ENCODE results near the gene IL24.

Gene IL24

DNA sequence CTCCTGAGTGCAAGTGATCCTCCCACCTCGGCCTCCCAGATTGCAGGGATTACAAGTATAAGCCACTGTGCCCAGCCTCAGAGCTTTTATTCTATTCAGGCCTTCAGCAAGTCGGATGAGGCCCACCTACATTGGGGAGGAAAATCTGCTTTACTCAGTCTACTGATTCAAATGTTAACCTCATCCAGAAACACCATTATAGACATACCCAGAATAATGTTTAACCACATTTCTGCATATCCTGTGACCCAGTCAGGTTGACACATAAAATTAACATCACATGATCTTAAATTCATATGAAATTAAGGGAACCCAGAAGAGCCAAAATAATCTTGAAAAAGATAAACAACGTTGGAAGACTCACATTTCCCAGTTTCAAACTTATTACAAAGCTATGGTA is 16.9 kb upstream of the IL24 start:
- no peak for DNase-seq

DNA sequence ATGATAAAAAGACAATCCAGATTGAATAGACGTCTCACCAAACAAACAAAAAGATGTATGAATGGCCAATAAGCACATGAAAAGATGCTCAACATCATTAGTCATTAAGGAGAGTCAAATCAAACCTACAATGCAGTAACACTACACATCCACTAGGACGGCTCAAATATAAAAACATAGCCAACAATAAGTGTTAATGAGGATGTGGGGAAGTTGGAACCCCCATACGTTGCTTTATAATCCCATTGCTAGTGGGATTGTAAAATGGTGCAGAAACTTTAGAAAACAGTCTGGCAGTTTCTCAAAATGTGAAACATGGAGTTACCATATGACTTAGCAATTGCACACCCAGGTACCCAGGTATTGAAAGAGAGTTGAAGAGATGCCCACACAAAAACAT is 14.7 kb upstream of the IL24 start:
- DNase-seq = no peak

DNA sequence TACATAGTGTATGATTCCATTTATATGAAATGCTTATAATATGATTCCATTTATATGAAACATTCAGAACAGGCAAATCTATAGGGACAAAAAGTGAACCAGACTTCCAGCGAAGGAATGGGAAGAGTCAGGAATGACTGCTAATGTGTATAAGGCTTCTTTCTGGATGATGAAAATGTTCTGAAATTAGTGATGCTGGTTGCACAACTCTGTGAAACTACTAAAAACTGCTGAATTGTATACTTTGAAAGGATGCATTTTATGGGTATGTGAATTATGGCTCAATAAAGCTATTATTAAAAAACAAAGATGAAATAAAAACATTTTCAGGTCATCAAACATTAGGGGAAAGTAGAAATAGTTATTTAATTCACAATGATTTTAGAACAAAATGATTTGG is 14.1 kb upstream of the IL24 start:
- no peak for DNase-seq

DNA sequence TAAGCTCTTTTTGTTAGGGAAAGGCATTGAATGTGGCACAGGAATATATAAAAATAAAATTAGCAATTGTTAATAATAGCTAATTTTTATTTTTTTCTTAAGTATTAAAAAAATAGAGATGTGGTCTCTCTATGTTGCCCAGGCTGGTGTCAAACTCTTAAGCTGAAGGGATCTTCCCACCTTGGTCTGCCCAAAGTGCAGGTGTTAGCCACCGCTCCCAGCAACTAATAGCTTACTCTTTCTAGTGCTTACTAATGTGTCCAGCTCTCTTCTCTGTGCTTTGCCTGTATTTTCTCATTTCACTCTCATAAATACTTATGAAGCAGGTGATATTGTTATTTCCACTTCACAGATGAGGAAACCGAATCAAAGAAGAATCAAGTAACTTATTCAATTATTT is 13.4 kb upstream of the IL24 start:
- DNase-seq = no peak

- no peak for DNase-seq
Measured at GRCh38 chr1:206885341-206886060, 11.7 kb upstream of the IL24 start.

GRCh38 chr1:206886831-206887230 is 10.4 kb upstream of the IL24 start:
- no peak for DNase-seq

GRCh38 chr1:206887701-206888100 is 9.5 kb upstream of the IL24 start:
- DNase-seq = no peak

DNA sequence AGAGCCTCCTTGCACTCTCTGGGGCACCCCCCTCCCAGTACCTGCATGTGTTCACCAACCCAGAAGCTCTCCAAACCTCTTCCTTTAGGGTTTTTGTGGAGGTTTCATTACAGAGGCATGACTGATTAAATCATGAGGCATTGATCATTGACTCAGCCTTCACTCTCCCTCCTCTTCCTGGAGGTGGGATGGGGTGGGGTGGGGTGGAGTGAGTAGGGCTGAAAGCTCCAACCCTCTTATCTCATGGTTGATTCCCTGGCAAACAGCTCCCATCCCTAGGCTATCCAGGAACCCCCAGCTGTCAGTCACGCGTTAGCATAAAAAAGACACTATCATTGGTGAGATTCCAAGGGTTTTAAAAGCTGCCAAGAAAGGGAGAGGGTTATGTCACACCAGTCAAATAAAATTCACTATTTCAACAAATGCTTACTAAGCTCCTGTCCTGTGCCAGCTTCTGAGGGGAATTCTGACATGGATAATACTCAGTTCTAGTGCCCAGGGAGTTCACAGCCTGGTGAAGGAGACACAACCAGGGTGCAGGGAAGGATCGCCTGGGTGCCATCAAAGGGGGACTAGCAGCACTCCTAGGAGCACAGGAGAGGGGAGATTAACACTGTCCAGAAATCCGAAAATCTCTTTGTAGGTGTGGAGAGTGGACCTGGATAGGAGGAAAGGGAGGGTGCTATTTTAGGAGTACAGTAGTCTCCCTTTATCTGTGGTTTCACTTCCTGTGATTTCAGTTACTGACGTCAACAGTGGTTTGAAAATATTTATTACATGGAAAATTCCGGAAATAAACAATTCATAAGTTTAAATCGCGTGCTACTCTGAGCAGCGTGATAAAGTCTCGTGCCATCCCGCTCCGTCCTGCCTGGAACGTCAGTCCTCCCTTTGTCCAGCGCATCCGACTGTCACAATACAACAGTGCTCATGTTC is 6.8 kb upstream of the IL24 start:
- DNase-seq = peak; percentile 26

DNA sequence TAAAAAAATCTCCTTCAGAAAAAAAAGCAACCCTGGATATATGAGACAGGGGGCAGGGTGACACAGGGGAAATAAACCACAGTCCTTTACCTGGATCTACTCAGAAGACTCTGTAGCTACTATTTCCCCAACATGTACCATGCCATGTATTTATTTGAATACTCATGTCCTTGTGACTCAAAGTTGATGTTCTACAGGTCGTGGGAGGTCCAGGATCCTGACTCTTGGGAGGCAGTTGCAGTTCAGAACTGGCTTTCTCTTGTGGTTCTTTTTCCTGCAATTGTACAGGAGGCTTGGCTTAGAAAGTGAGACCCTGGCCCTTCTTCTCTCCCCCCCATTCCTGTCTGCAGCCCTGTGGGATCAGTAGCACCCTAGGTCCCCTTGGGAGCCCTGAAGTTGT is 5.8 kb upstream of the IL24 start:
- DNase-seq = no peak

DNA sequence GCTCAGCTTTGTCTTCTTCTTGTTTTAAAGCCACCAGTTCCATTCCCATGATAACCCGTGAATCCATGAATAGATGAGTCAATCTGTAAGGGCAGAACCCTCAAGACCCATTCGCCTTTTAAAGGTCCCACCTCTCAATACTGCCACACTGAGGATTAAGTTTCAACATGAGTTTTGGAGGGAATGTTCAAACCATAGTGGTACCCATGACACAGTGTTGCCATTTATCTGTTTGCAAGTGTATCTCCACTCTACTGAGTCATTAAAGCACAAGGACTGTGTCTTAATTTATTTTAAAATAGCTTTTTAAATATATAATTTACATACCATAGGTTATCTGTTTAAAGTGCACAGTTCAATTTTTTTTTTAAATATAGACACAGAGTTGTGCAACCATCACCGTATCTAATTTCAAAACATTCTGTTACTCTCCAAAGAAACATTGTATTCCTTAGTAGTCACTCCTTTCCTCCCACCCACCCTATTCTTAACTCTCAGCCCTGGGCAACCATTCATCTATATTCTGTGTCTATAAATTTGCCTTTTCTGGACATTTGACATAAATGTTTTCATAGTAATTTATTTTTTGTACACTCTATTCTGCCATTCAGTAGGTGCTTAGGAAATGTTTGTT is 4.8 kb upstream of the IL24 start:
- peak; percentile 24 for DNase-seq

- no peak for DNase-seq
Measured at GRCh38 chr1:206893380-206893779, 3.9 kb upstream of the IL24 start.

DNA sequence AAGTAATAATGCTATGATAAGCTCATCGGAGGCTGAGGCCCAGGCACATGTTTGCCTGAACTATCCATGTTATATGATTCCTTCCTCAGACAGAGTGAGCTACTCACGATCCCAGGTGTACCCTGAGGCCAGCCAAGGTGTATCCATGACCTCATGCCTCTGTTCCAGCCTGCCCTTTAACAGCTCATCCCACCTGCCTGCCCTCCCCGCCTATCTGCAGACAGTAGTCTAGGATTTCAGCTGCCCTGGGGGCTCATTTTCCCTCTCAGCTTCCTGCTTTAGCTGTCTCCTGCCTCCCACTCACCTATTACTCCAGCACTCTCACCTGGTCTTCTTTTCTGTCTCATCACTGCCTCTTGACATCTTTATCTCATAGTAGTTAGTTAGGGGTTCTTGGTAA is 1.9 kb upstream of the IL24 start:
- DNase-seq = no peak

- DNase-seq = peak; percentile 29
Measured at GRCh38 chr1:206895837-206896242, 1.4 kb upstream of the IL24 start.

DNA sequence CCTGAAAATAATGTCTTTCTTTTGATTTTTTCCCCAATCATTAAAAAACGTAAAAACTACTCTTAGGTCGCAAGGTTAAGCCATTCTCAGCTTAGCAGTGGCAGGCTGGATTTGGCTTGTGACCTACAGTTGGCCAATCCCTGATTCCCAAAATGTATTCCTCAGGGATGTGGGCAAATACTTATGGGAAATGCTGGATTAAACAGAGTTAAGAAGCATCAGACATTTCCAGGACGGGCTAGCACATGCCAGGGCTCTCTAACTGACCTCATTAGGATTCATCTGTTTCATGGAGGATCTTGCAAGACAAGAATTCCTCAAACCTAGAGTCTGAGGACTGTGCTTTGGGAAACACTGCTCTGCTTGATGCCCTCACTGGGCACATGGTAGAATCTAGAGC is 982 bp upstream of the IL24 start:
- DNase-seq = peak; percentile 22

DNA sequence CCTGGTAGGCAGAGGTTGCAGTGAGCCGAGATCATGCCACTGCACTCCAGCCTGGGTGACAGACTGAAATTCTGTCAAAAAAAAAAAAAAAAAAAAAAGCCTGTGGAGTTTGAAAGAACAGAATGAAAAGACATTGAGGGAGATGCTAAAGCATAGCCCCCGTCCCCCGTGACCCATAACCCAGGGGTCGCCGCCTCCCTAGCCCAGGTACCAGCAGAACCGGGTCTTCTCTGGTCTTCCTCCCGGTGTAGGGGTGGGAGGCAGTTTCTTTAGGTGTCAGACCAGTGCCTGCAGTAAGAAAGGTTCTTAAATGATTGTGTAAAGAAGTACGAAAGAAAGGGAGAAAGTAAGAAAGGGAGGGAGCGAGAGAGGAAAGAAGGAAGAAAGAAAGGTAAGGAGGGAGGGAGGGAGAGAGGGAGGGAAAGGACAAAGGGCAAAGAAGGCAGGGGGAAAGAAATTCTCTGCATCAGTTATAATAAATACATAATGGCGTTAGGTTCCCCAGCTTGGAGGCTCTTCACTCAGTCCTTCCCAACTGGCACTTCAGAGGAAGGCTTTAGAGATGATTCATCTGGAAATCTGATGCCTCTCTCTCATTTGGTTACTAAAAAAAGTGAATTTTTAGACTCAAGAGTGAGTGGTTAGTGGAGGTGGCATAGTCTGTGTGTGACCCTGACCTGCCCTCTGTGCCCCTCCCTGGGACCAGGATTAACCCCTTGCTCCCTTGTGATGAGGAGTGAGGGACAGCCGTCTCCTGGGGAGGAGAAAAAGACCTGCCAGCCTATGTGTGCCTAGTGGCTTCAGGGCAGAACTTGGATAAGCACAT is 1.1 kb downstream of the IL24 start:
- peak; percentile 67 for DNase-seq

DNA sequence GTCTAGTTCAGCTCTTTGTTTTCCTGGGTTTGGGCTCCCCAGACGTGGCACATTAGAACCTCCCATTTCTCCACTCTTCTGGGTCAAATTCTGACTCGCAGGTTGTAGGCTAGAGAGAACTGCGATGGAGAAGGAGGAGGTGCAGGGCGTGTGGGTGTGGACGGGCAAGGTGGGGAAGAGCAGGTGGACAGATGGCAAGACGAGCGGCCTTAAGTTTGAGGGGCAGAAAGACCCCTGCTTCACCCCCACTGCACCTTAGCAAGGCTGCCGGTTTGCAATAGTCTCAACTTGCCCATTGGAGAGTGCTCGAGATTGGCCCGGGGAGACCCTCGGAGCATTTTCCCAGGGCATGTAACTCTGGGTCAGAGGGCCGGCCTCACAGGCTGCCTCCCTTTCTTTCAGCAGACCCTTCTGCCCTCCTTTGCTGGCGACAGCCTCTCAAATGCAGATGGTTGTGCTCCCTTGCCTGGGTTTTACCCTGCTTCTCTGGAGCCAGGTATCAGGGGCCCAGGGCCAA is 1.7 kb downstream of the IL24 start:
- no peak for DNase-seq

GRCh38 chr1:206899717-206900116 is 2.5 kb downstream of the IL24 start:
- DNase-seq = no peak

DNA sequence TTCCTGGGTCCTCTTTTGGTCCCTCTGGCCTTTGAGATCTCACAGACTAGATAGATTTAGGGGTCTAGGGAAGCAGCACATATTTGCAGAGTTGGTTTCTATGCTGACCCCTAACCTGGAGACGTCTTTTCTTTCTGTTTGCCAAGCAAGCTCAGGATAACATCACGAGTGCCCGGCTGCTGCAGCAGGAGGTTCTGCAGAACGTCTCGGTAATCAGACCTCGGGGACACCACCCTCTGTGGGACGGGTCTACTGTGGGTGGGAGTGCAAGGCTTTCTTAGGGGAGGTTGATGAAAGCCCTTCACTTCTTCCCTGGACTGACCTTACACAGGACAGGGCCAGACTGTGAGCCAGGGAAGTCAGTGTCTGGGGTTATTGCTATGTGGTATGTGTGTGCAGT is 2.9 kb downstream of the IL24 start:
- DNase-seq = no peak

DNA sequence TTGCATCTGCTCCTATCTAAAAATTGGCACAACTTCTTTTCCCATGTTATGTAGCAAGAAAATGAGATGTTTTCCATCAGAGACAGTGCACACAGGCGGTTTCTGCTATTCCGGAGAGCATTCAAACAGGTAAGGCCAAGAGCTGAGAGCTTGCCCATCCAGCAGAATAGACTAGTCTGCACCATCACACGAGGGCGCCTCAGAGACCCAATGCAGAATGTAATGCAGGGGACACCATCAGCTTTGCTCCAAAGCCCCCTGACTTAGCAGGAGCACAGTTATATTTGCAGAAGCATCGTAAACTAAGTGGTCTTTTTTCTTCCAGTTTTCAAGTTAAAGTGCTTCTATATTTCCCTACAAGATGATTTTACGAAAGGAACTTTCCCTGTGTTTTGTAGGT is 4.7 kb downstream of the IL24 start:
- DNase-seq = no peak

- no peak for DNase-seq
Measured at GRCh38 chr1:206902702-206903101, 5.5 kb downstream of the IL24 start.

DNA sequence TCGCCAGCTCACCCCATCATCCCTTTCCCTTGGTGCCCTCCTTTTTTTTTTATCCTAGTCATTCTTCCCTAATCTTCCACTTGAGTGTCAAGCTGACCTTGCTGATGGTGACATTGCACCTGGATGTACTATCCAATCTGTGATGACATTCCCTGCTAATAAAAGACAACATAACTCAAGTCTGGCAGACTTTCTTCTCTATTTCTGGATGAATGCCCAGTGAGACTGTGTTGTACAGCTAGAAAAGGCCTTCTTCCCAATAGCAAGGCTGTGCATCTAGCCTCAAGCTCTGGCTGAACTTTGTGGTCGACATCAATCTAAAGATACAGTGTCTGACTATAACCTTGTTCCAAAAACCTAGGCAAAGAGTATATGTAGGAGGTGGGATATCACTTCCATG is 6.4 kb downstream of the IL24 start:
- peak; percentile 40 for DNase-seq

DNA sequence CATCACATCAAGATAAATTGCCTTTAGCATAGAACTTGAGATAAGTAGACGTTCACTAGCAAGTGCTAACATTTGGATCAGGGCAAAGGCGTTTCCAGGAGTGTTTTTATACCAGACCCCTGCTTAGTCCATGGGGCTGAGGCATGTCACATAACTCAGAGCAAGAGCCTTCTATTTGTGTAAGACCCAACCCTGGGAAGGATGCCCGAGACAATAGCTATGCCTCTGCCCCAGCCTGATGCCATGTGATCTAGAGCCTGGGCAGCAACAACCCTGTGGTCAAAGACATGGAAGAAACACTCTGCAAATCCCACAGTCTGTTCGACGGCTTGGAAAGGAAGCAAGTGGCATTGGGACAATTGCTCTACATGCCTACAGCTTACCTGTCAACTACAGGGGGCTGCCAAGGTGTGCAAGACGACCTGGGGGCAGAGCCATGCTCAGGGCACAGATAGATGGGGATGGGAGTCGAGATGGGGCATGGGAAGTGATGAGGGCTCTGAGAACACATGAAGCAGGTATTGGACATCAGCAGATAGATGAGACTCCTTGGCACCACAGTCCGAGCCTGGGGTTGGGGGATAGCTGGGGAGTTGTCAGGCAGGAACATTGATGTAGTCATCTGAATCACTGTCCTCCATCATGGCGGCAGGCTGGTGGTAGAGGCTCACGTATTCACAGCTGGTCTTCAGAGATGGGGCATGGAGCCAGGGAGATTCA is 7.3 kb downstream of the IL24 start:
- no peak for DNase-seq
